Nephron (organoid): ENCODE measurements around the gene LAMA5.

Source experiments
- H3K27ac Mint-ChIP-seq, 3 experiments: 2 replicates each; pipeline ENCODE4 v1.8.0; 2020; ENCODE audit warnings: mixed read lengths in 3 of 3, mild to moderate bottlenecking in 2 of 3, moderate library complexity in 1 of 3
- H3K27me3 Mint-ChIP-seq: 2 replicates; pipeline ENCODE4 v1.8.0; 2021; ENCODE audit warnings: low read depth, mild to moderate bottlenecking, moderate library complexity, mixed read lengths
- H3K36me3 Mint-ChIP-seq: 2 replicates; pipeline ENCODE4 v1.8.0; 2020; ENCODE audit warnings: low read depth, mixed read lengths
- H3K4me1 Mint-ChIP-seq: 2 replicates; pipeline ENCODE4 v1.8.0; 2020; ENCODE audit warnings: mixed read lengths
- H3K4me3 Mint-ChIP-seq, 3 experiments: 2 replicates each; pipeline ENCODE4 v1.8.0; 2020; ENCODE audit warnings: mild to moderate bottlenecking in 3 of 3, mixed read lengths in 3 of 3, moderate library complexity in 2 of 3
- H3K9me3 Mint-ChIP-seq: 2 replicates; pipeline ENCODE4 v1.8.0; 2020; ENCODE audit warnings: mixed read lengths
- TF ChIP-seq, protein P1 (sequence below), 3 experiments: fragments of 200-600 bp; sonication (generic); IDR thresholded peaks; one replicate each; pipeline ENCODE4 v1.5.0; 2021; ENCODE audit warnings: antibody characterized with exemption in 3 of 3; ENCODE audit not compliant: unreplicated experiment in 3 of 3

LAMA5 gene

DNA sequence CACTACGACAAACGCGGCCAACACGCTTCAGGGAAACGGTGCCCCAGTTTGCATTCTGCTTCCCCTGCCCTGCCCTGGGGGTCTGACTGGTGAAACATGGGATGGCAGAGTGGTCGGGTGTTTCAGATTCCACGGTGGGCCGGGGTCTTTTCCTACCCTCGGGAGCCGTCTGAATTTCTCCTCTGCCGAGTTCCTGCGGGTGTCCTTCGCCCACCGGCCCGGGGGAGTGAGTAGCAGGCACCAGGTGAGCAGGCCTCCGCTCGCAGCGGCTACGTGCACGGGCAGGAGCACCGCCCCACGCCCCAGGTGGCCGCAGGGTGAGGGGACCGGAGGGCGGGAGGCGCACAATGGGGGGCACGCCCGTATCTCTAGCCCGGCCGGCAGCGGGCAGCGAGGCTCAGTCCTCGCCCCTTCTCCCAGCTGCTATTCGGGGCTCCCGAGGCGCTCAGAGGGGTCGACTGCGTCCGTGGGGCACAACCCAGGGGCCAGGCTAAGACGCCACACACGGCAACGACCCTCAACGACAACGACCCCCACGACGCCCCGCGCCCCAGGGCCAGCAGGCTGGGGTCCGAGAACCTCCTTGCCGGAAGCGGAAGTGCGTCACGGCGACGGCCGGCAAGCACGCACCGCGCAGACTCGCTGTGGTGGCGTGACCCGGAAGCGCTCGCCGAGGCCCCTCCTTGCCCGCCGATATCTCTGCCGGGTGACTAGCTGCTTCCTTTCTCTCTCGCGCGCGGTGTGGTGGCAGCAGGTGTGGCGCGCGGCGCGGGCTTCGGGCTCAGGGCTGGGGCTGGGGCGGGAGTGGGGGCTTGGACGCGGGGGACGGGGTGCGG, 19.5 kb upstream of the LAMA5 start, which contains the start of gene RPS21:
Gene RPS21, plus strand, starts transcription at position 721 of the 836 bp plus-strand sequence. CDS start 236 bp downstream, outside the sequence.
- peaks cover 4% of the 10 kb centered on the region for H3K9me3 Mint-ChIP-seq
- TF ChIP-seq, protein P1, sequence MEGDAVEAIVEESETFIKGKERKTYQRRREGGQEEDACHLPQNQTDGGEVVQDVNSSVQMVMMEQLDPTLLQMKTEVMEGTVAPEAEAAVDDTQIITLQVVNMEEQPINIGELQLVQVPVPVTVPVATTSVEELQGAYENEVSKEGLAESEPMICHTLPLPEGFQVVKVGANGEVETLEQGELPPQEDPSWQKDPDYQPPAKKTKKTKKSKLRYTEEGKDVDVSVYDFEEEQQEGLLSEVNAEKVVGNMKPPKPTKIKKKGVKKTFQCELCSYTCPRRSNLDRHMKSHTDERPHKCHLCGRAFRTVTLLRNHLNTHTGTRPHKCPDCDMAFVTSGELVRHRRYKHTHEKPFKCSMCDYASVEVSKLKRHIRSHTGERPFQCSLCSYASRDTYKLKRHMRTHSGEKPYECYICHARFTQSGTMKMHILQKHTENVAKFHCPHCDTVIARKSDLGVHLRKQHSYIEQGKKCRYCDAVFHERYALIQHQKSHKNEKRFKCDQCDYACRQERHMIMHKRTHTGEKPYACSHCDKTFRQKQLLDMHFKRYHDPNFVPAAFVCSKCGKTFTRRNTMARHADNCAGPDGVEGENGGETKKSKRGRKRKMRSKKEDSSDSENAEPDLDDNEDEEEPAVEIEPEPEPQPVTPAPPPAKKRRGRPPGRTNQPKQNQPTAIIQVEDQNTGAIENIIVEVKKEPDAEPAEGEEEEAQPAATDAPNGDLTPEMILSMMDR (IDR thresholded peaks at IDR 0.05; ENCODE audit: unreplicated experiment in 3 of 3) = no peak
- H3K36me3 Mint-ChIP-seq = peaks cover 41% of the 10 kb centered on the region
- H3K4me3 Mint-ChIP-seq = peak within 1 kb of the TSS; percentile 91 to 95 (median 93)
- no peaks in the 10 kb centered on the region for H3K27me3 Mint-ChIP-seq
- peak within 1 kb of the TSS; percentile 65 to 80 (median 76) for H3K27ac Mint-ChIP-seq
- H3K4me1 Mint-ChIP-seq = peaks cover 42% of the 10 kb centered on the region

DNA sequence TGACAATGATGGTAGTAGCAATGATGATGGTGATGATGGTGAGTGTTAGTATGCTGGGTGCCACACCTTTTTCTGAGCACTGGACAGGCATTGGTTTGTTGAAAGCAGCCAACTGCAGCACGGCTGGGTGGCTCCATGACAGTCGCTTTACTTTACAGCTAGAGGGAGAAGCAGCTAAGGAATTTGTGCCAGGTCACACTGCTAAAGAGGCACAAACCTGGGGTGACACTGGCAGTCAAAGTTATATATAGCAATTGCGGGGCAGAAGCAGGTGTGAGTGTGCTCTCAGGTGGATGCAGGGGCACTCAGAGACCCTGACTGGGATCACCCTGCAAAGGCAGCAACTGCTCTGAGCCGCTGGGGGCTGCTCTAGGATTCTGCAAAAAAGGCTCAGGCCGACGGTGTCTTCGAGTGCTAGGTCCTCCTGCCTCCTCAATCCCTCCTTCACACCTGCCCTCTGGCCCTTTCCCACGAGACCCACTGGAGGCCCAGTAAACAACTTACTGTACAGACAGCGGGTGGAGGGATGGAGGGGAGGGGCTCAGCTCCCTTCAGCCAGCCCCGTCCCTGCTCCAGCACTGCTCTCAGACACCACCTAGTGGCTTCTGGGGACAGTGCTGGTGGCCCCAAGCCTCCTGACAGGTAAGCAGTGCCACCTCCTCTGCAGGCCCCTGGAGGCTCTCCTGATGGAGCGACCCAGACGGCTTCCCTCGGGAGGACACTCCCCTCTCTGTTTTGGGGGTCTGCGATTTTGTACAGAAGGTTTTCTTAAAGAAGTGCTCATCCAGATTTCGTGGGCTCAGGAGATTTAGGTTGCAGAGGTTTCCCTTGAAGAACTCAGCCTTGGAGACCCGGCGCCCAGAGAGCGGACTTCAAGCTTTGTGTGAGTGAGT, 15.4 kb upstream of the LAMA5 start:
- peaks cover 4% of the 10 kb centered on the region for H3K9me3 Mint-ChIP-seq
- H3K27ac Mint-ChIP-seq = peak overlapping the region; percentile 57 to 75 (median 63)
- peaks cover 24% of the 10 kb centered on the region for H3K4me1 Mint-ChIP-seq
- no peaks in the 10 kb centered on the region for H3K27me3 Mint-ChIP-seq
- H3K4me3 Mint-ChIP-seq = peak overlapping the region; percentile 72 to 77 (median 75)
- peaks cover 16% of the 10 kb centered on the region for H3K36me3 Mint-ChIP-seq
- TF ChIP-seq, protein P1 (IDR thresholded peaks at IDR 0.05; ENCODE audit: unreplicated experiment in 3 of 3) = peak; percentile 95 to 97 (median 97)

DNA sequence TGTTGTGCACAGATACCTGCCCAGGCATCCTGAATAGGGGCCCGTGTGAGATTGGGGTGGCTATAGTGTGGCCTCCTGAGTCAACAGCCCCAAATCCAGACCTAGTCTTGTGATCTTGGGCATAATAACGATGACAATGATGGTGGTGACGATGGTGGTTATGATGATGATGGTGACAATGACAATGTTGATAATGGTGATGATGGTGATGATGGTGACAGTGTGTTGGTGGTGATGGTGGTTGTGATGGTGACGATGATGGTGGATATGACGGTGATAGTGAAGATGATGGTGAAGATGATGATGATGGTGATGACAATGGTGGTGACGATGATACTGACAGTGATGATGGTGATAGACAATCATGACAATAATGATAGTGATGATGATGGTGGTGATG, 14.7 kb upstream of the LAMA5 start:
- H3K27ac Mint-ChIP-seq = peak overlapping the region in 2 of 3 experiments; percentile 13 to 48
- H3K36me3 Mint-ChIP-seq = peaks cover 17% of the 10 kb centered on the region
- H3K4me3 Mint-ChIP-seq = peak overlapping the region; percentile 1 to 59 (median 28)
- H3K27me3 Mint-ChIP-seq = no peaks in the 10 kb centered on the region
- peaks cover 28% of the 10 kb centered on the region for H3K4me1 Mint-ChIP-seq
- TF ChIP-seq, protein P1 (IDR thresholded peaks at IDR 0.05; ENCODE audit: unreplicated experiment in 3 of 3) = no peak
- H3K9me3 Mint-ChIP-seq = peaks cover 4% of the 10 kb centered on the region

DNA sequence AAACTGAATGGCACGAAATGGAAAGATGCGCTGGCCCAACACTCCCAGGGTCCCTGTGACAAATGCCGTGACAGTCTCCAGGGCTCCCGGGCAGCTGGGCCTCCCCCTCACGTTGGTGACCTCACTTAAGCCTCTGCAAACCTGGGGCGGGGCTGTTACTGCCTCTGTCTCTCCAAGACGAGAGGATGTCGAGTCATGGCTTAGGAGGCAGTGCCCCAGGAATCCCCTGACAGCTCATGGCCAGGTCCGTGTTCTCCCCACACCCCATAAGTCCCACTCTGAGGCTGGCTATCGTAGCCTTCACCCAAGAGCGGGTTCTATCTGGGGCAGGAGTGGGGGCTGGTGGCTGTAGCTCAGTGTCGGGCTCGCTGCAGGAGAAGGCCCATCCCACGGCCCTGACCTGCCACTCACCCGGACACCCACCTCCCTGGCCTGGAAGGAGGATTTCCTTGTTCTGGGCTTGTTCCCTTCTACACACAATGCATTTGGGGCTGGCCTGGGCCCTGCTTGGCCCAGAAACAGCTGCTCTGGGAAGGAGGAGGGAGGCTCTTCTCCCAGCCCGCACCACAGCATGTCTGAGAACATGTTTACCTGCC, 14.2 kb upstream of the LAMA5 start:
- Mint-ChIP-seq H3K9me3 (peaks cover 4% of the 10 kb centered on the region), H3K4me3 (no peak overlapping the region), H3K27me3 (no peaks in the 10 kb centered on the region), H3K36me3 (peaks cover 17% of the 10 kb centered on the region), H3K27ac (peak overlapping the region; percentile 56 to 78 (median 66)), H3K4me1 (peaks cover 31% of the 10 kb centered on the region)
- TF ChIP-seq, protein P1 (IDR thresholded peaks at IDR 0.05; ENCODE audit: unreplicated experiment in 3 of 3) = no peak

- TF ChIP-seq, protein P1 (IDR thresholded peaks at IDR 0.05; ENCODE audit: unreplicated experiment in 3 of 3) = no peak
- Mint-ChIP-seq H3K9me3 (peaks cover 8% of the 10 kb centered on the region), H3K36me3 (peaks cover 21% of the 10 kb centered on the region), H3K4me1 (peaks cover 30% of the 10 kb centered on the region), H3K27ac (peak overlapping the region in 1 of 3 experiments; percentile 15), H3K27me3 (no peaks in the 10 kb centered on the region), H3K4me3 (no peak overlapping the region)
These were observed 11.1 kb upstream of the LAMA5 start for GRCh38 chr20:62378215-62378614.
